Endothelial cell of umbilical vein (primary cell): ENCODE data around the gene ADAT3. TPM values are rescaled to one million over a fixed set of nuclear protein-coding genes. Genes with fewer than 3 reads are reported as not detected.

ENCODE experiments used
- BruUV-seq: library from RNA; stranded (reverse); fragments of 400-500 nt; replicated peaks from 2 replicates; lab custom pipeline; 2021; lab: Mats Ljungman, UMichigan
- CTCF ChIA-PET: fragments of 300-600, 350-600 bp; sonication (Branson Sonifier 250); formaldehyde crosslinking; loops from one replicate; lab custom pipeline; 2021; ENCODE audit warnings: antibody characterized with exemption, inconsistent platforms; lab: Charles Lee
- POLR2A ChIA-PET: fragments of 300-600, 350-600 bp; sonication (Branson Sonifier 250); formaldehyde crosslinking; loops from one replicate; lab custom pipeline; 2021; ENCODE audit warnings: antibody characterized with exemption, inconsistent platforms; lab: Charles Lee
- DNase-seq: peaks from one replicate; pipeline ENCODE4 v3.0.0-alpha.2; 2011; ENCODE audit warnings: low read depth, low spot score
- FAIRE-seq: peaks from 2 replicates; lab custom pipeline; 2011; peaks lifted over from hg19 to GRCh38; lab: Jason Lieb, UNC
- H2AFZ ChIP-seq: 2 replicates; pipeline ENCODE4 v1.6.0; 2012; ENCODE audit warnings: low read depth, low read length, control low read depth, inconsistent platforms
- H3K27ac ChIP-seq: 2 replicates; pipeline ENCODE4 v1.5.1; 2011; ENCODE audit warnings: low read depth, mild to moderate bottlenecking, control low read depth, low read length, moderate library complexity; ENCODE audit not compliant: insufficient read depth
- H3K27me3 ChIP-seq, 2 experiments: 2 replicates each; pipeline versions ENCODE4 v1.6.0 to v1.6.1; 2011; ENCODE audit warnings: low read length in 2 of 2, mixed read lengths in 1 of 2; ENCODE audit not compliant: control insufficient read depth in 2 of 2, insufficient read depth in 2 of 2
- H3K36me3 ChIP-seq, 2 experiments: 2 replicates in 1 of 2; 3 replicates in 1 of 2; pipeline ENCODE4 v1.5.1; 2011; ENCODE audit warnings: low read length in 2 of 2, mild to moderate bottlenecking in 1 of 2, moderate library complexity in 1 of 2; ENCODE audit not compliant: control insufficient read depth in 2 of 2, insufficient read depth in 2 of 2; ENCODE audit errors: extremely low read depth in 1 of 2
- H3K4me1 ChIP-seq: 3 replicates; pipeline ENCODE4 v1.5.1; 2011; ENCODE audit warnings: mild to moderate bottlenecking, low read length; ENCODE audit not compliant: control insufficient read depth, insufficient read depth; ENCODE audit errors: extremely low read depth
- H3K4me2 ChIP-seq: 2 replicates; pipeline ENCODE4 v1.6.1; 2011; ENCODE audit warnings: low read length, control low read depth, mixed read lengths; ENCODE audit not compliant: insufficient read depth
- H3K4me3 ChIP-seq, 3 experiments: fragments of 200-600 bp in 1 of 3; sonication (generic), shearing (Covaris generic) in 1 of 3; replicated peaks in 1 of 3; 2 replicates each; pipeline ENCODE4 v1.5.1; 2011 to 2016; ENCODE audit warnings: control low read depth in 3 of 3, low read length in 3 of 3, mild to moderate bottlenecking in 2 of 3, inconsistent platforms in 1 of 3, low read depth in 1 of 3, moderate library complexity in 1 of 3; ENCODE audit not compliant: insufficient read depth in 1 of 3
- H3K79me2 ChIP-seq: 2 replicates; pipeline ENCODE4 v1.6.0; 2012; ENCODE audit warnings: low read length, inconsistent platforms; ENCODE audit not compliant: control insufficient read depth, insufficient read depth
- H3K9ac ChIP-seq: replicated peaks from 2 replicates; pipeline ENCODE3; 2011; ENCODE audit warnings: low read length, control low read depth; ENCODE audit not compliant: insufficient read depth; ENCODE audit errors: extremely low read depth
- H3K9me1 ChIP-seq: replicated peaks from 3 replicates; pipeline ENCODE4 v1.6.0; 2011; ENCODE audit warnings: mild to moderate bottlenecking, low read length; ENCODE audit not compliant: control insufficient read depth, insufficient read depth; ENCODE audit errors: extremely low read depth
- H3K9me3 ChIP-seq: replicated peaks from 2 replicates; pipeline ENCODE4 v1.5.1; 2012; ENCODE audit warnings: low read length, inconsistent platforms; ENCODE audit not compliant: control insufficient read depth, insufficient read depth
- H4K20me1 ChIP-seq: replicated peaks from 2 replicates; pipeline ENCODE3; 2011; ENCODE audit warnings: mild to moderate bottlenecking, low read length; ENCODE audit not compliant: control insufficient read depth, insufficient read depth; ENCODE audit errors: extremely low read depth
- CTCF ChIP-seq, 2 donors: IDR thresholded peaks; 1 replicate in 1 of 2; 2 replicates in 1 of 2; pipeline ENCODE4 v1.5.1; 2011; ENCODE audit warnings: low read length in 2 of 2, mild to moderate bottlenecking in 2 of 2, moderate library complexity in 2 of 2, control low read depth in 1 of 2, inconsistent platforms in 1 of 2, low read depth in 1 of 2; ENCODE audit not compliant: insufficient read depth in 1 of 2; ENCODE audit errors: extremely low read depth in 1 of 2
- EZH2 ChIP-seq: IDR thresholded peaks from 2 replicates; pipeline ENCODE4 v1.6.1; 2012; ENCODE audit warnings: borderline replicate concordance, low read depth, mild to moderate bottlenecking, moderate library complexity, low read length, inconsistent platforms; ENCODE audit not compliant: severe bottlenecking
- FOS ChIP-seq: IDR thresholded peaks from 2 replicates; pipeline ENCODE4 v1.6.1; 2011; ENCODE audit warnings: mild to moderate bottlenecking, low read length, moderate library complexity, borderline replicate concordance; ENCODE audit not compliant: insufficient read depth
- GATA2 ChIP-seq: IDR thresholded peaks from 2 replicates; pipeline ENCODE4 v1.7.0; 2011; ENCODE audit warnings: low read depth, mild to moderate bottlenecking, moderate library complexity, mixed read lengths, low read length; ENCODE audit not compliant: insufficient read length, insufficient read depth
- JUN ChIP-seq: IDR thresholded peaks from 2 replicates; pipeline ENCODE4 v1.6.1; 2011; ENCODE audit warnings: borderline replicate concordance, low read depth; ENCODE audit not compliant: insufficient read length, insufficient read depth
- MYC ChIP-seq: IDR thresholded peaks from one replicate; pipeline ENCODE4 v1.6.1; 2011; ENCODE audit warnings: mild to moderate bottlenecking, low read depth, low read length
- POLR2A ChIP-seq: IDR thresholded peaks from 2 replicates; pipeline ENCODE4 v1.6.1; 2012; ENCODE audit warnings: low read depth, mild to moderate bottlenecking, control low read depth, low read length
- POLR2AphosphoS5 ChIP-seq: IDR thresholded peaks from 2 replicates; pipeline ENCODE4 v1.6.1; 2012; ENCODE audit warnings: low read depth, mild to moderate bottlenecking, control low read depth, low read length, moderate library complexity; ENCODE audit not compliant: insufficient read depth
- dilution Hi-C: fragments of 300-500 bp; cut with MboI; formaldehyde crosslinking; loops from one replicate; pipeline ENCODE4 v1.15.0; 2019; ENCODE audit warnings: low sequenced_read_pairs; ENCODE audit not compliant: extremely low pct_ligation_motif_present
- intact Hi-C: fragments of 100-400 bp; cut with micrococcal nuclease; formaldehyde crosslinking; loops from one replicate; pipeline ENCODE4 v1.10.0; 2022
- polyA plus RNA-seq, 4 experiments: library from polyadenylated mRNA; depleted of rRNA in 3 of 4; stranded (reverse) in 3 of 4; unstranded in 1 of 4; fragments of >200 nt; gene quantifications; 2 replicates each; pipeline versions ENCODE4 v1.2.1 to v1.2.3, GENCODE V29; 2011 to 2012; ENCODE audit warnings: missing spikeins in 1 of 4
- total RNA-seq: library from RNA; stranded (reverse); gene quantifications from 2 replicates; pipeline ENCODE4 v1.2.3, GENCODE V29; 2021
- TF ChIP-seq, protein P1 (sequence below): IDR thresholded peaks from 2 replicates; pipeline ENCODE4 v1.6.1; 2011; ENCODE audit not compliant: insufficient read depth, insufficient read length

Gene ADAT3
- total and polyA plus RNA-seq, 2 donors (not counting 3 experiments of a cell fraction or from before 2014, with no cell fraction given), result 5.7 to 11.7 TPM

DNA sequence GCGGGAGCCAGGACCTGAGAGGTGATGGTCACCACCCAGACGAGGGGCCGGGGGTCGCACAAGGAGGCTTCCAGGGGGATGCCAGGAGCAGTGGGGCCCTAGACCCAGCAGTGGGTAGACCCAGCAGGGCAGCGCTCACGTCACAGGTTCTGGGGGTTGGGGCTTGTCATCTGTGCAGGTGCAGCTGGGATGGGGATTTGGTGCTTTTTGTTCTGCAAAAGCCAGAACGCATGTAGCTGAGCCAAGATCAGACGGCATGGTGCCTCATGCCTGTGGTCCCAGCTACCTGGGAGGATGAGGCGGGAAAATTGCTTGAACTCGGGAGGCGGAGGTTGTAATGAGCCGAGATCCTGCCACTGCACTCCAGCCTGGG lies 50.9 kb downstream of the ADAT3 start:
- dilution Hi-C loops, result no loop called here
- Histone ChIP-seq H3K27me3 (no peaks in the 10 kb centered on the region), H3K4me3 (no peak overlapping the region), H3K4me2 (no peak overlapping the region), H3K9ac (no peak overlapping the region), H3K9me3 (no peaks in the 10 kb centered on the region), H3K9me1 (no peaks in the 10 kb centered on the region), H4K20me1 (no peaks in the 10 kb centered on the region), H3K4me1 (no peaks in the 10 kb centered on the region), H3K79me2 (peaks cover 65% of the 10 kb centered on the region), H3K36me3 (peaks cover 0 to 9% of the 10 kb centered on the region in 2 experiments), H3K27ac (no peak overlapping the region), H2AFZ (no peak overlapping the region)
- BruUV-seq, result no TSS peak
- no peak for FAIRE-seq
- ChIA-PET POLR2A (no interaction called here), CTCF (no interaction called here)
- TF ChIP-seq POLR2A (no peak), FOS (no peak), EZH2 (no peak), JUN (no peak), MYC (no peak), CTCF (IDR thresholded peaks at IDR 0.05; ENCODE audit: extremely low read depth in 1 of 2, insufficient read depth in 1 of 2, low read depth in 1 of 2, low read length in 2 of 2) (no peak), POLR2AphosphoS5 (no peak), GATA2 (no peak)
- TF ChIP-seq, protein P1, sequence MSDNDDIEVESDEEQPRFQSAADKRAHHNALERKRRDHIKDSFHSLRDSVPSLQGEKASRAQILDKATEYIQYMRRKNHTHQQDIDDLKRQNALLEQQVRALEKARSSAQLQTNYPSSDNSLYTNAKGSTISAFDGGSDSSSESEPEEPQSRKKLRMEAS, result no peak
- DNase-seq, result no peak
- intact Hi-C loops, result no loop called here
